OCI-LY1 (cell line): ENCODE data around the gene NXNL2.

Experiments
- H2AFZ ChIP-seq: fragments of 200-600 bp; sonication (generic), shearing (Covaris generic); 2 replicates; pipeline ENCODE4 v1.6.0; 2014; ENCODE audit warnings: antibody characterized with exemption, mild to moderate bottlenecking, low read length
- H3F3A ChIP-seq: fragments of 200-600 bp; sonication (generic), shearing (Covaris generic); 2 replicates; pipeline ENCODE4 v1.6.0; 2014; ENCODE audit warnings: mild to moderate bottlenecking, antibody characterized with exemption, low read length, moderate library complexity; ENCODE audit not compliant: insufficient read depth
- H3K27ac ChIP-seq: fragments of 200-600 bp; sonication (generic); 2 replicates; pipeline ENCODE4 v1.5.1; 2014; ENCODE audit warnings: low read length, mixed run types, mild to moderate bottlenecking, low read depth; ENCODE audit not compliant: poor library complexity, severe bottlenecking
- H3K27me3 ChIP-seq: fragments of 200-600 bp; sonication (generic); 2 replicates; pipeline ENCODE4 v1.6.0; 2014; ENCODE audit warnings: antibody characterized with exemption, mild to moderate bottlenecking, low read length, moderate library complexity; ENCODE audit not compliant: insufficient read depth
- H3K36me3 ChIP-seq: fragments of 200-600 bp; sonication (generic); 2 replicates; pipeline ENCODE4 v1.6.1; 2014; ENCODE audit warnings: mild to moderate bottlenecking, antibody characterized with exemption, low read length, moderate library complexity, mixed read lengths; ENCODE audit not compliant: insufficient read depth
- H3K4me1 ChIP-seq: fragments of 200-600 bp; sonication (generic); 2 replicates; pipeline ENCODE4 v1.5.1; 2014; ENCODE audit warnings: mild to moderate bottlenecking, low read length, moderate library complexity; ENCODE audit not compliant: insufficient read depth, severe bottlenecking
- H3K4me2 ChIP-seq: fragments of 200-600 bp; sonication (generic), shearing (Covaris generic); 2 replicates; pipeline ENCODE4 v1.6.1; 2014; ENCODE audit warnings: low read length
- H3K4me3 ChIP-seq: fragments of 200-600 bp; sonication (generic); 2 replicates; pipeline ENCODE4 v1.5.1; 2014; ENCODE audit warnings: low read length, low read depth, mild to moderate bottlenecking, mixed read lengths; ENCODE audit not compliant: poor library complexity, severe bottlenecking
- H3K79me2 ChIP-seq: fragments of 200-600 bp; shearing (Covaris generic); 2 replicates; pipeline ENCODE4 v1.6.1; 2016; ENCODE audit warnings: mixed run types, low read length, mixed read lengths; ENCODE audit not compliant: insufficient read depth
- H3K9ac ChIP-seq: fragments of 200-600 bp; sonication (generic), shearing (Covaris generic); 2 replicates; pipeline ENCODE4 v1.6.1; 2014; ENCODE audit warnings: mild to moderate bottlenecking, low read length, mixed read lengths
- H3K9me2 ChIP-seq: fragments of 200-600 bp; sonication (generic), shearing (Covaris generic); 2 replicates; pipeline ENCODE4 v1.6.1; 2014; ENCODE audit warnings: low read depth, mild to moderate bottlenecking, low read length, mixed read lengths
- H3K9me3 ChIP-seq: fragments of 200-600 bp; shearing (Covaris generic); 2 replicates; pipeline ENCODE4 v1.6.1; 2014; ENCODE audit warnings: low read length, mixed read lengths
- H4K20me1 ChIP-seq: fragments of 200-600 bp; sonication (generic), shearing (Covaris generic); 2 replicates; pipeline ENCODE4 v1.6.0; 2016; ENCODE audit warnings: mild to moderate bottlenecking, low read length; ENCODE audit not compliant: insufficient read depth
- CTCF ChIP-seq: fragments of 200-600 bp; sonication (generic), shearing (Covaris generic); IDR thresholded peaks from 2 replicates; pipeline ENCODE4 v1.5.1; 2017; ENCODE audit warnings: mild to moderate bottlenecking, antibody characterized with exemption, low read length, moderate library complexity, mixed read lengths
- EZH2 ChIP-seq: fragments of 200-600 bp; sonication (generic), shearing (Covaris generic); IDR thresholded peaks from 2 replicates; pipeline ENCODE4 v1.8.0; 2017; ENCODE audit warnings: borderline replicate concordance, mixed run types, mild to moderate bottlenecking, antibody characterized with exemption, low read length, moderate library complexity, mixed read lengths

NXNL2 gene

GRCh38 chr9:88585426-88585825, 50.4 kb downstream of the NXNL2 start:
- H3K9me3 ChIP-seq, result no peaks in the 10 kb centered on the region
- H3K79me2 ChIP-seq, result no peaks in the 10 kb centered on the region
- H3K9ac ChIP-seq, result no peak overlapping the region
- no peak overlapping the region for H2AFZ ChIP-seq
- H3K27ac ChIP-seq, result no peak overlapping the region
- H3K4me3 ChIP-seq, result no peak overlapping the region
- H3K9me2 ChIP-seq, result no peaks in the 10 kb centered on the region
- no peak overlapping the region for H3K4me2 ChIP-seq
- TF ChIP-seq EZH2, result no peak
- no peak for TF ChIP-seq CTCF
- no peaks in the 10 kb centered on the region for H3F3A ChIP-seq
- H3K4me1 ChIP-seq, result peaks cover 9% of the 10 kb centered on the region
- H3K36me3 ChIP-seq, result no peaks in the 10 kb centered on the region
- H4K20me1 ChIP-seq, result no peaks in the 10 kb centered on the region
- H3K27me3 ChIP-seq, result no peaks in the 10 kb centered on the region

- H4K20me1 ChIP-seq, result no peaks in the 10 kb centered on the region
- H3K79me2 ChIP-seq, result no peaks in the 10 kb centered on the region
- peaks cover 9% of the 10 kb centered on the region for H3K4me1 ChIP-seq
- H3K9me3 ChIP-seq, result no peaks in the 10 kb centered on the region
- H2AFZ ChIP-seq, result no peak overlapping the region
- H3K9ac ChIP-seq, result no peak overlapping the region
- no peaks in the 10 kb centered on the region for H3K27me3 ChIP-seq
- no peak for TF ChIP-seq CTCF
- TF ChIP-seq EZH2, result no peak
- no peaks in the 10 kb centered on the region for H3K9me2 ChIP-seq
- no peak overlapping the region for H3K4me2 ChIP-seq
- H3K36me3 ChIP-seq, result no peaks in the 10 kb centered on the region
- H3K4me3 ChIP-seq, result no peak overlapping the region
- H3F3A ChIP-seq, result no peaks in the 10 kb centered on the region
- H3K27ac ChIP-seq, result no peak overlapping the region
These were observed 51.5 kb downstream of the NXNL2 start for GRCh38 chr9:88586452-88586851.

- Histone ChIP-seq H3K4me3 (no peak overlapping the region), H2AFZ (no peak overlapping the region), H3K4me2 (no peak overlapping the region)
These were observed 52.2 kb downstream of the NXNL2 start for GRCh38 chr9:88587182-88587581.

More at GRCh38 chr9:88587182-88587581, 52.2 kb downstream of the NXNL2 start:
- no peaks in the 10 kb centered on the region for H3K9me2 ChIP-seq
- H3K27me3 ChIP-seq, result no peaks in the 10 kb centered on the region
- no peaks in the 10 kb centered on the region for H4K20me1 ChIP-seq
- no peak overlapping the region for H3K9ac ChIP-seq
- no peak overlapping the region for H3K27ac ChIP-seq
- no peaks in the 10 kb centered on the region for H3F3A ChIP-seq
- peaks cover 9% of the 10 kb centered on the region for H3K4me1 ChIP-seq
- no peaks in the 10 kb centered on the region for H3K36me3 ChIP-seq
- H3K79me2 ChIP-seq, result no peaks in the 10 kb centered on the region
- TF ChIP-seq EZH2, result no peak
- TF ChIP-seq CTCF, result no peak
- no peaks in the 10 kb centered on the region for H3K9me3 ChIP-seq
